ENCODE data around the gene PNLIPRP3.

- TF ChIP-seq CTCF (IDR thresholded peaks at IDR 0.05): no peak
- no peak for TF ChIP-seq POLR2A (IDR thresholded peaks at IDR 0.05)
Measured at GRCh38 chr10:116490028-116490662, 62.5 kb downstream of the PNLIPRP3 start.

Measured in lower leg skin (tissue), 3 donors.